OCI-LY1 (cell line): Measurements from ENCODE around the gene USP19.

Experiments
- EZH2 ChIP-seq: fragments of 200-600 bp; sonication (generic), shearing (Covaris generic); IDR thresholded peaks from 2 replicates; pipeline ENCODE4 v1.8.0; 2017; ENCODE audit warnings: borderline replicate concordance, mixed run types, mild to moderate bottlenecking, antibody characterized with exemption, low read length, moderate library complexity, mixed read lengths
- TF ChIP-seq, protein P1 (sequence below): fragments of 200-600 bp; sonication (generic), shearing (Covaris generic); IDR thresholded peaks from 2 replicates; pipeline ENCODE4 v1.5.1; 2017; ENCODE audit warnings: mild to moderate bottlenecking, antibody characterized with exemption, low read length, moderate library complexity, mixed read lengths

DNA sequence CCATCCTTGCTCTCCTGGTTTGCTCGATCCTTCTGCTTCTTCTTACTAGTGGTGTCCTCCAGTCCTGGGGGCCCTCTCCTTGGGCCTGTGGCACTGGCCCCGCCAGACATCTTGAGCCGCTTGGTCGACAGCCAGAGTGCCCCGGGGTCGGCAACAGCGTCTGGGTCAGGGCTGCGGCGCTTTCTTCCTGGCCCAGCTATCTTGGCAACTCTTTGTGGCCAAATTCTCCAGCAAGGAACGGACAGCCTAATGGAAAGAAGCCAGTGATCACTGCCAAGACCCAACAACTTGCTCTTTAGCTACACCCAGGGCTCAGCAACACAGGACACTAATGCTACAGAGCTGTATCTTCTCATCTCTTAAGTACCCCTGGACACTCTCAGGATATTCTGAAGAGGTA is 1.6 kb downstream of the USP19 start:
- TF ChIP-seq, protein P1, sequence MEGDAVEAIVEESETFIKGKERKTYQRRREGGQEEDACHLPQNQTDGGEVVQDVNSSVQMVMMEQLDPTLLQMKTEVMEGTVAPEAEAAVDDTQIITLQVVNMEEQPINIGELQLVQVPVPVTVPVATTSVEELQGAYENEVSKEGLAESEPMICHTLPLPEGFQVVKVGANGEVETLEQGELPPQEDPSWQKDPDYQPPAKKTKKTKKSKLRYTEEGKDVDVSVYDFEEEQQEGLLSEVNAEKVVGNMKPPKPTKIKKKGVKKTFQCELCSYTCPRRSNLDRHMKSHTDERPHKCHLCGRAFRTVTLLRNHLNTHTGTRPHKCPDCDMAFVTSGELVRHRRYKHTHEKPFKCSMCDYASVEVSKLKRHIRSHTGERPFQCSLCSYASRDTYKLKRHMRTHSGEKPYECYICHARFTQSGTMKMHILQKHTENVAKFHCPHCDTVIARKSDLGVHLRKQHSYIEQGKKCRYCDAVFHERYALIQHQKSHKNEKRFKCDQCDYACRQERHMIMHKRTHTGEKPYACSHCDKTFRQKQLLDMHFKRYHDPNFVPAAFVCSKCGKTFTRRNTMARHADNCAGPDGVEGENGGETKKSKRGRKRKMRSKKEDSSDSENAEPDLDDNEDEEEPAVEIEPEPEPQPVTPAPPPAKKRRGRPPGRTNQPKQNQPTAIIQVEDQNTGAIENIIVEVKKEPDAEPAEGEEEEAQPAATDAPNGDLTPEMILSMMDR = no peak
- TF ChIP-seq EZH2 = no peak
